Omental fat pad (tissue), 4 donors: ENCODE measurements around the gene SH2D1B. TPM values are rescaled to one million over a fixed set of nuclear protein-coding genes. Genes with fewer than 3 reads are reported as not detected.

Source experiments
- ATAC-seq: fragments of 150-250 bp; one replicate; pipeline ENCODE4 v1.9.1; 2016; ENCODE audit warnings: mild to moderate bottlenecking, moderate library complexity; ENCODE audit not compliant: low FRiP score
- DNase-seq: peaks from one replicate; pipeline ENCODE4 v3.0.0-alpha.2; 2019; ENCODE audit warnings: low spot score
- CTCF ChIP-seq, 3 donors: fragments of 450-650 bp; IDR thresholded peaks; one replicate each; pipeline ENCODE4 v1.5.1; 2016 to 2017; ENCODE audit warnings: antibody characterized with exemption in 3 of 3, mild to moderate bottlenecking in 3 of 3, moderate library complexity in 2 of 3
- total RNA-seq, 4 donors: library from RNA; depleted of rRNA; stranded (reverse); fragments of >200 nt; gene quantifications; one replicate each; pipeline ENCODE4 v1.1.0, GENCODE V29; 2016

Gene SH2D1B
- total RNA-seq, 4 donors from 2014 or later = 0.12 to 0.47 (median 0.25) TPM

GRCh38 chr1:162367073-162367472 lies 44.9 kb downstream of the SH2D1B start:
- no peak for TF ChIP-seq CTCF (IDR thresholded peaks at IDR 0.05)
- ATAC-seq = no peak
- DNase-seq = no peak

GRCh38 chr1:162366671-162367070 lies 45.3 kb downstream of the SH2D1B start:
- ATAC-seq = no peak

GRCh38 chr1:162366149-162366548 lies 45.8 kb downstream of the SH2D1B start:
- TF ChIP-seq CTCF (IDR thresholded peaks at IDR 0.05) = no peak
- no peak for DNase-seq
- no peak for ATAC-seq

More at GRCh38 chr1:162366671-162367070, 45.3 kb downstream of the SH2D1B start:
- no peak for TF ChIP-seq CTCF (IDR thresholded peaks at IDR 0.05)
- no peak for DNase-seq

- TF ChIP-seq CTCF (IDR thresholded peaks at IDR 0.05) = no peak
- DNase-seq (no peak), ATAC-seq (no peak)
Measured at GRCh38 chr1:162365284-162366020, 46.5 kb downstream of the SH2D1B start.

- DNase-seq (no peak), ATAC-seq (no peak)
- TF ChIP-seq CTCF (IDR thresholded peaks at IDR 0.05) = no peak
Measured at GRCh38 chr1:162364498-162364897, 47.4 kb downstream of the SH2D1B start.

GRCh38 chr1:162363823-162364222 lies 48.1 kb downstream of the SH2D1B start:
- no peak for DNase-seq
- no peak for ATAC-seq
- TF ChIP-seq CTCF (IDR thresholded peaks at IDR 0.05) = no peak

GRCh38 chr1:162361349-162361748 lies 50.6 kb downstream of the SH2D1B start:
- no peak for TF ChIP-seq CTCF (IDR thresholded peaks at IDR 0.05)
- ATAC-seq = no peak
- no peak for DNase-seq
